ENCODE results near the gene LOXL4. TPM values are rescaled to one million over a fixed set of nuclear protein-coding genes. Genes with fewer than 3 reads are reported as not detected.

Gene LOXL4
- total RNA-seq, 1 experiment from 2014 or later, result 1.3 TPM

DNA sequence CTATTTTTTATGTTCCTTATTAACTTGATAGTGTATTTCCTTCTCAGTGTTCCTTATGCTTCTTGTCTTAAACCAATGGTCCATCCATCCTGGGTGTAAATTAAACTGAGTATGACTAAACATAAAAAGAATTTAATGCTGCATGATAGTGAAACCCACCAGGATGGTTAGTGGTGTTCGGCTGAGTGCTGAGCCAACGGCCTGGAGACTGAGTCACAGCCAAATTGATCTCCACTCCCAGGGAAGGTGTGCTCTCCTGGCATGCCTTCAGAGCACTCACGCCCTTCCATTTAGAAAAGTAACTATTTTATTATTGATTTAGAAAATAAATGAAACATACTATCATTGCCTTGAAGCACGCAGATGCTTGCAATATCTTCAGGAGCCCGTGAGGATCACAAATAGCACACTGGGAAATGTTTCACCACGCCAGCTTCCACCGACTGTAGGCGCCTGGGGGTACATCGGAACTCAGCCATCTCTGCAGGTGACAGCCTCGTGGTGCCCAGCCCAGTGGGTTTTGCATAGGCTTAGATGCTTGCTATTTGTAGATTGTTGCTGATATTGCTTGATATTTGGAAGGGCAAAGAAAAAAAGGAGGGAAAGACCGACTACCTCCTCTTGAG, 40.0 kb upstream of the LOXL4 start:
- intact Hi-C loops (cut with micrococcal nuclease), result loop anchor here (2.0 kb wide), 1 partner anchor 393 kb away; no protein-coding TSS in a partner anchor

More for the DNA sequence above, 40.0 kb upstream of the LOXL4 start:
- no peaks in the 10 kb centered on the region for H3K27me3 ChIP-seq (ENCODE audit: insufficient read depth, low read length)
- H3K4me1 ChIP-seq (ENCODE audit: control insufficient read depth in 1 of 2, insufficient read depth in 2 of 2, low read length in 2 of 2), result peaks cover 2 to 10% of the 10 kb centered on the region in 2 experiments; a peak in 2 of 4 replicates
- H3K4me3 ChIP-seq (replicated peaks in 1 of 2; ENCODE audit: low read depth in 1 of 2, low read length in 2 of 2), result no peak overlapping the region
- CTCF ChIA-PET, result interaction anchor here (2.1 to 2.8 kb wide), 4 partner anchors 12 to 138 kb away, joined by 13 to 36 read pairs (median 24); no protein-coding TSS in a partner anchor
- H3K4me2 ChIP-seq (ENCODE audit: low read length), result no peak overlapping the region
- H3K79me2 ChIP-seq (ENCODE audit: insufficient read depth, low read length), result no peaks in the 10 kb centered on the region
- BruUV-seq (replicated peaks), result no TSS peak
- H3K9me3 ChIP-seq (ENCODE audit: control insufficient read depth in 1 of 2, insufficient read depth in 1 of 2, low read depth in 1 of 2, low read length in 2 of 2), result no peaks in the 10 kb centered on the region
- no peak overlapping the region for H2AFZ ChIP-seq (ENCODE audit: low read depth, low read length, poor library complexity, severe bottlenecking)
- RAD21 ChIA-PET (ENCODE audit: low non-redundant PET in 1 of 2, low total read pairs in 2 of 2, uncharacterized antibody in 2 of 2, unreplicated experiment in 2 of 2), result interaction anchor here (1.3 to 2.1 kb wide), 3 partner anchors 11 to 65 kb away, joined by 4 to 8 read pairs (median 8); no protein-coding TSS in a partner anchor
- H4K20me1 ChIP-seq (ENCODE audit: insufficient read depth), result no peaks in the 10 kb centered on the region
- H3K9ac ChIP-seq (ENCODE audit: low read length), result no peak overlapping the region
- no peak for ATAC-seq
- DNase-seq (ENCODE audit: low read depth, low spot score), result no peak
- no peaks in the 10 kb centered on the region for H3K9me2 ChIP-seq (ENCODE audit: insufficient read depth)
- POLR2A ChIA-PET, result no interaction called here
- H3K27ac ChIP-seq (ENCODE audit: low read depth, low read length), result no peak overlapping the region
- H3K36me3 ChIP-seq (ENCODE audit: control insufficient read depth in 1 of 2, insufficient read depth in 2 of 2, low read length in 2 of 2), result no peaks in the 10 kb centered on the region
- no peak for TF ChIP-seq EZH2 (IDR thresholded peaks at IDR 0.05)
- TF ChIP-seq POLR2A (IDR thresholded peaks at IDR 0.05; ENCODE audit: borderline replicate concordance, extremely low read depth, insufficient read depth, insufficient read length), result no peak
- TF ChIP-seq RAD21 (IDR thresholded peaks at IDR 0.05; ENCODE audit: low read depth), result no peak
- TF ChIP-seq EZH2phosphoT487 (IDR thresholded peaks at IDR 0.05; ENCODE audit: borderline replicate concordance), result no peak
- TF ChIP-seq, protein P1, sequence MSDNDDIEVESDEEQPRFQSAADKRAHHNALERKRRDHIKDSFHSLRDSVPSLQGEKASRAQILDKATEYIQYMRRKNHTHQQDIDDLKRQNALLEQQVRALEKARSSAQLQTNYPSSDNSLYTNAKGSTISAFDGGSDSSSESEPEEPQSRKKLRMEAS (IDR thresholded peaks at IDR 0.05), result no peak
- no peak for TF ChIP-seq ZNF274 (IDR thresholded peaks at IDR 0.05; ENCODE audit: low read depth, low read length)
- TF ChIP-seq, protein P2, sequence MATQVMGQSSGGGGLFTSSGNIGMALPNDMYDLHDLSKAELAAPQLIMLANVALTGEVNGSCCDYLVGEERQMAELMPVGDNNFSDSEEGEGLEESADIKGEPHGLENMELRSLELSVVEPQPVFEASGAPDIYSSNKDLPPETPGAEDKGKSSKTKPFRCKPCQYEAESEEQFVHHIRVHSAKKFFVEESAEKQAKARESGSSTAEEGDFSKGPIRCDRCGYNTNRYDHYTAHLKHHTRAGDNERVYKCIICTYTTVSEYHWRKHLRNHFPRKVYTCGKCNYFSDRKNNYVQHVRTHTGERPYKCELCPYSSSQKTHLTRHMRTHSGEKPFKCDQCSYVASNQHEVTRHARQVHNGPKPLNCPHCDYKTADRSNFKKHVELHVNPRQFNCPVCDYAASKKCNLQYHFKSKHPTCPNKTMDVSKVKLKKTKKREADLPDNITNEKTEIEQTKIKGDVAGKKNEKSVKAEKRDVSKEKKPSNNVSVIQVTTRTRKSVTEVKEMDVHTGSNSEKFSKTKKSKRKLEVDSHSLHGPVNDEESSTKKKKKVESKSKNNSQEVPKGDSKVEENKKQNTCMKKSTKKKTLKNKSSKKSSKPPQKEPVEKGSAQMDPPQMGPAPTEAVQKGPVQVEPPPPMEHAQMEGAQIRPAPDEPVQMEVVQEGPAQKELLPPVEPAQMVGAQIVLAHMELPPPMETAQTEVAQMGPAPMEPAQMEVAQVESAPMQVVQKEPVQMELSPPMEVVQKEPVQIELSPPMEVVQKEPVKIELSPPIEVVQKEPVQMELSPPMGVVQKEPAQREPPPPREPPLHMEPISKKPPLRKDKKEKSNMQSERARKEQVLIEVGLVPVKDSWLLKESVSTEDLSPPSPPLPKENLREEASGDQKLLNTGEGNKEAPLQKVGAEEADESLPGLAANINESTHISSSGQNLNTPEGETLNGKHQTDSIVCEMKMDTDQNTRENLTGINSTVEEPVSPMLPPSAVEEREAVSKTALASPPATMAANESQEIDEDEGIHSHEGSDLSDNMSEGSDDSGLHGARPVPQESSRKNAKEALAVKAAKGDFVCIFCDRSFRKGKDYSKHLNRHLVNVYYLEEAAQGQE (IDR thresholded peaks at IDR 0.05; ENCODE audit: low read depth), result no peak
- TF ChIP-seq, protein P3, sequence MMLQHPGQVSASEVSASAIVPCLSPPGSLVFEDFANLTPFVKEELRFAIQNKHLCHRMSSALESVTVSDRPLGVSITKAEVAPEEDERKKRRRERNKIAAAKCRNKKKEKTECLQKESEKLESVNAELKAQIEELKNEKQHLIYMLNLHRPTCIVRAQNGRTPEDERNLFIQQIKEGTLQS (IDR thresholded peaks at IDR 0.05), result no peak
- no peak for TF ChIP-seq SRF (IDR thresholded peaks at IDR 0.05; ENCODE audit: low read depth)
- TF ChIP-seq SIN3A (IDR thresholded peaks at IDR 0.05; ENCODE audit: low read depth), result no peak
- TF ChIP-seq CEBPB (IDR thresholded peaks at IDR 0.05; ENCODE audit: low read depth), result no peak
